ENCODE results near the gene PSMA6.
"Not testable (repeated sequence)": the region's sequence is repeated elsewhere in the genome, so short reads cannot be mapped to it uniquely, and the experiment has no call there.

Gene PSMA6

DNA sequence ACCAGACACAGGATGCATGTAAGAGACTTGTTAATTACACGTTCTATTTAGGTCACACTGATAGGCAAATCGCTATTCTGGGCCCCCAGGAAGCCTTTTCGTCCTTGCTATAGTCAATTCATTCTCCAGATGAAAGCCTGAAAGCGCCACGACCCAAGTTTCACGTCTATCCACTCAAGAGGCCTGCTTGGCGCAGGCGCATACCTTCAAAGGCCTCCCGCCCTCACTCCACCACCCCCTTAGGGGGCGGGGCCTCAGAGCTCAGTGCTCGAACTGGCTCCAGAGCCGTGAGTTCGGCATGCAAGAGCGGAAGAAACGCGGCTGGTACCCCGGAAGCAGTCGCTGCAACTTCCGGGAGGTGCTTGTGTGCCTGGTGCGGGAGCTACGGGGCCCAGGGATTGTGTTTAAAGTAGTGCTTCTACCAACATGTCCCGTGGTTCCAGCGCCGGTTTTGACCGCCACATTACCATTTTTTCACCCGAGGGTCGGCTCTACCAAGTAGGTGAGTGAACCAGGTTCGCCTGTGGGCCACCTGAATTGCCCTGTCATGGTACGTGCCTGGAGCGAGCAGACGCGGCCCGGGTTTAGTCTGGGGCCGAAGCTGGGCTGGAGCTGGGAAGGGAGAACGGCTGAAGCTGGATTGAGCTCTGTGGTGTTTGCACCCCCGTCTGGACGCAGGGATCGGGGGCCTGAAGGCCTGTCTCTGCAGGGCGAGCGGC lies at the start of gene PSMA6:
PSMA6 (plus strand) TSS at position 332 of the 719 bp plus-strand sequence; CDS start at position 427, 95 bp downstream.
- DNase-seq: peak; percentile 98 to 99

DNA sequence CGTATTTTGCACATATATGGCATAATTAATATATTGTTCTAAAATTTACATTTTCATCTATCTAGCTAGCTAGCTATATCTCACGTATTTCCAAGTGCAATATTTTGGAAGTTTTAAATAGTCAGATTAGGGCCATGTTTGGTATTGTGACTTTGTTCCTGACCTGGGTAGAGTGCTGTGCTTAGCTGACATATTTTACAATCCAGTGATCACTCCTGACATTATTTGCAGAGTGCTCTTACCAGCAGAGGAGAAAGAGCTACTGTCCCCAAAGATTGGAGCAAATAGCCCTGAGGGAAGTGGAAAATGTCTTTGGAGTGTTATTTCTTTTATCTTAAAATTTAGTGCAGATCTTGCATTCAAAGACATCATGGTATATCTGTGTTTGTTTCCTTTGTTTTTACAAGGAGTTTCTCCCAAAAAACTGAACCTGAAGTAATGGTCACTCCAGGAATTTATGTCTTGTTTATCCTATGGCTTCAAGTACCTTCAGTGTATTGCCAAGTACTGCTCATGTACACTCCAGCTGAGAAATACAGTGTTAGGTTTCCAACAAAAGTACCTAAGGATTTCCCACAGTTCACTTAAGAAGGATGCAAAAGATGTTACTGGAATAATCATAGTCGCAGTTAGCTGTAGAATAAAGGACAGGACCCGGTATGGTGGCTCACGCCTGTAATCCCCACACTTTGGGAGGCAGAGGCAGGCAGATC lies 49.4 kb upstream of the PSMA6 start:
- DNase-seq: no peak

DNA sequence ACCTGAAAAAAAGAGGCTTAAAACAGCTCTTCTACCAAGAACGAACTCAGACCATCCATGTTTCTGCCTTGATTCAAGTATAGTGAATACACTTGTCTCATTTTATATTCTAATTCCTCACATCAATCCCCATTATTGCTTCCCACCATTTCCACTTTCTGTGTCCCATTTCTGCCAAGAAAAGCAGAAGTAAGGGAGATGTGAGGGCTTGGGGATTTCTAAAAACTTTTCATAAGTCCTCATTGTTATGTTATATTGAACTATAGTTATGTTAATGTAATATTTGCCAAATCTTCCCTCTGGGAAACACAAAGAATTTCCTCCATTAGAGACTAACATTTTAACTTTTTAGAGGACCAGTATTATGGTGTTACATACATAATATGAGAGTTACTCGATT lies 48.2 kb upstream of the PSMA6 start:
- DNase-seq: no peak

DNA sequence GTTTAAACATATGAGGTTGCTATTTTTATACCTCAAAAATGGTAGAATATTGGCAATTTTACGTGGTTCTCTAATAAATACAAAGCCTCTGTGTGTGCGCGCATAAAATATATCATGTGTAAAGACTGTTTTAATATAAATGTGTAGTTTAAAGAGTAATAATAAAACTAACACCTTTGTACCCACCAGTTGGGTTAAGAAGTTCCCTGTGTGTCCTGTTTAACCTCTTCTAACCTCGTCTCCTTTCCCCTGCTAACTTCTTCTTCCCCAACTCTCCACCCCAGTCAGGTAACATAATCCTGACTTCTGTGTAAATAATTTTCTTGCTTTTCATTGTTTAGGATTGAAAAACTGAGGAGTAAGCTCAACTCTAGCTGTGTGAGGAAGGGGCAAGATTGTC lies 47.6 kb upstream of the PSMA6 start:
- no peak for DNase-seq

DNA sequence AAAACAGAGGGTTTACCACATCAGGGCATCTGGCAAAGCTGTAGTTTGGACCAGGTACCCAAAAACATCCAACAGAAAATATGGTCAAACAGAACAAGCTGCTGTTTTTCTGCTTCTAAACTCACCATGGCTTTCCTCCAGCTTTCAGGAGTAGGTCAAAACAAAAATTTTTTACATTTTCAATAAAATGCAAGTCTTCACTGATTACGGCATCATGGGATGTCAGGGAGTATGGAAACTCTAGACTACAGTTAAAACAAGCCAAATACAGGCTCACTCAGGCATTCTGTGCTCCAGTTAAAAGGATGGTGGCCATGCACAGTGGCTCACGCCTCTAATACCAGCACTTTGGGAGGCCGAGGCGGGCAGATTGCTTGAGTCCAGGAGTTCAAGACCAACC lies 47.1 kb upstream of the PSMA6 start:
- no peak for DNase-seq

DNA sequence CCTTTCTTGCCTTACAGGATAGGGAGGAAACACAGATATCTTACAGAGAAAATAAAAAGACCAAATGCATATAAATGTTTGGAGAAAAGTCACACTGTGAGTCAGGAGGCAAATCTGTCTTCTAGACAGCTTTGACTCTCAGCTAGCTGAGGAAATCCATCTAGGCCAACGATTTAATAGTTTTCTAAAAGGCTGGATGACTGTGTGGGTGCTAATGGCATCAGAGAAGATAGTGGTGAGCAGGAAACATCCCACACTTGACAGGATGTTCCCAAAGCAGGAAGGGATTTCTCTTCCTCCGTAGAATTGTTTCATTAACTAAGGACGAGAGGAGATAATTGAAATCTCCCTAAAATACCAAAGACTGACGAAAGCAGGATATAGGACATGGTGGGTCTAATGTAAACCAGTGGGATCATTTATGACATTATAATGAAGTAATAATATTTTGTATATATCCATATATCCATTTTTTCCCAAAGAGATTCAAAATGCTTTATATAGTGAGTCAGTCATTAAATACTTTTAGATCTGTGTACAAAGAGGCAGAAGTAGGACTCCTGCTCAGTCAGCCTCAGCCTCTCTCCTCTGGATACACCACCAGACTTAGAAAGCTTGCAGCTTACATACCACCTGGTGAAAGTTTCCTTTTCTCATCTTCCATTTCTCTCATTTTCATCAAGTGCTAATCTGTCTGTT lies 44.3 kb upstream of the PSMA6 start:
- no peak for DNase-seq

DNA sequence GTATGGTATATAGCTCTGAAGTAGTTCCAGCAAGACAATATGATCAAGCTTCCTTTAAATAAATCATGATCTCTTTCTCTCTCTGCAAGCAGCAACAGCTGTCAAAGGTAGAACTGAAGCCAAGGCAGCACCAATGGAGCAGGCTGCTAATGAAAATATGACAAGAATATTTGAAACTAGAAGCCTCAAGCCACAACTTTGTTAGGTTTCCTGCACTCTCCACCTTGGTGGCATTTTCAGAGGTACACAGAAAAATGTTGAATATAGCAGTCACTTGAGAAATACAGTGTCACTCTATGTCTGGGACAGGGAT lies 43.8 kb upstream of the PSMA6 start:
- DNase-seq: no peak

DNA sequence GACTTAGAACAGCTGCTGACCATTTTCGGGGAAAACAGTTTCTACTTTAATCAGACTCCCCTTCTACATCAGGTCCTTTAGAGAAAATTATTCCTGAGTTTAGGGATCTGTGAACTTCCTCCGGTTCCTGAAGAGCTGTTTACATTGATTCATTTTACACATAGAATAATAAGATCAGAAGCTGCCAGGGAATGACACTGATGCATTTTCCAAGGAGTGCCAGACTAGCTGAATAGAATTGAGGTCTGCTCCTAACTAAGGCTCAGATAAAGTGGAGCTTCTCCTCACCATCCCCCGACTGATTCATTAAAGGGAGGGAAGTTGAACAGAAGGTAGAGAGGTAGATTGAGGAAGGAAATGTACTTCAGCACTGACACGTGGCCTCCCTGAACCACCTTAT lies 41.9 kb upstream of the PSMA6 start:
- no peak for DNase-seq

DNA sequence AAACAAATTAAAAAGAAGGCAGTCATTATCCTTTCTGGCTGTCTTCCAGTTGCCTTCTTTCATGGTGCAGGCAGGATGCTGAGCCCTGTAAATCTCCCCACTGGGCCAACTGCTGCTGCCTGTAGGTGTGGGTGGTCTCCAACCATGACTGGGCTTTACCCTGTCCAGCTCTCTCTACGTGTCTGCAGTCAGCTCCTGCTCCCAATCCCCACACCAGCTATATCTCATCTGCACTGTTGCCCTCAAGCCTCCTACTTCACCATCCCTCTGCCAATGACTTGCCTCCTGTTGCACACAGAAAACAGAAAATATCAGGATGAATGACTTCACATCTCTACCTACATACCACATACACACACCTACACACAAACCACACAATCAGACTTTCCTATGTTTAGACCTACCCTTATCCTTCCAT lies 39.7 kb upstream of the PSMA6 start:
- DNase-seq: no peak

DNA sequence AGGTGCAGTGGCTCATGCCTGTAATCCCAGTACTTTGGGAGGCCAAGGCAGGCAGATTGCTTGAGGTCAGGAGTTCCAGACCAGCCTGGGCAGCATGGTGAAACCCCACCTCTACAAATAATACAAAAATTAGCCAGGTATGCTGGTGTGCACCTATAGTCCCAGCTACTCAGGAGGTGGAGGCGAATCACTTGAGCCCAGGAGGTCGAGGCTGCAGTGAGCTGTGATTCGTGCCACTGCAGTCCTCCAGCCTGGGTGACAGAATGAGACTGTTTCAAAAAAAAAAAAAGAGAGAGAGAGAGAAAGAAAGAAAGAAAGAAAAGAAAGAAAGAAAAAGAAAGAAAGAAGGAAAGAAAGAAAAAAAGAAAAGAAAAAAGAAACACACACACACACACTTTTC lies 39.1 kb upstream of the PSMA6 start:
- not testable (repeated sequence) for DNase-seq

DNA sequence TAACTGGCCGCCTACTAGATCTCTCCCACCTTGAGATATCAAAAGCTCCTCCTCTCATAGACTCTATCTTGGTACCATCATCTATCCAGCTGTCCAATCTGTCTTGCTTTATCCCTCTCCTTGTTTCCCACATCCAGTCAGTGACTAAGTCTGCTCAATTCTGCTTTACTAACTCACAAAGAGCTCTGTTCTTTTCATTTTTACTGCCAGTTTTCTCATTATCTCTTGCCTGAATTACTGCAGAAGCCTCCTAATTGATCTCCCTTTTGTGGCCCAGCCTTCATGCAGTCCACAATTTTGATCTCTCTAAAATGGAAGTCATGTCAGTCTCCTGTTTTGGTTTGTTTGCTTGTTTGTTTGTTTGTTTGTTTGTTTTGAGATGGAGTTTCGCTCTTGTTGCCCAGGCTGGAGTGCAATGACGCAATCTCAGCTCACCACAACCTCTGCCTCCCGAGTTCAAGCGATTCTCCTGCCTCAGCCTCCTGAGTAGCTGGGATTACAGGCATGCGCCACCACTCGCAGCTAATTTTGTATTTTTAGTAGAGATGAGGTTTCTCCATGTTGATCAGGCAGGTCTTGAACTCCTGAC lies 38.1 kb upstream of the PSMA6 start:
- DNase-seq: not testable (repeated sequence)

DNA sequence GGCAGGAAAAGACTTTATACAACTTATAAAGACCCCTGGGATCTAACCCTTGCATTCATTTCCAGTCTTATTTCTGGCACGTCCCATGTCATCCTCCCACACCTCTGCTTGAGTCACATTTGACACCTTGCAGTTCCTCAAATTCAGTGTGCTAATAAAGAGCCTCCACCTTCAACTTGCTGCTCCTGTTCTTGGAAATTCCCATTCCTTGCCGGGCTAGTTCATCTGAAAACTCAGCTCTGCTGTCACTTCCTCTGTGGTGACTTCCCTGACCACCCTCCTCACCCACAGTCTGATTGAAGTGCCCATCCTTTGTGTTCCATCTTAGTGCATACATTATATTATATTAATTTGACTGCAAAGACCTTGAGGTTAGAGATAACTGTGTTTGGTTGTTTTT lies 37.4 kb upstream of the PSMA6 start:
- no peak for DNase-seq

DNA sequence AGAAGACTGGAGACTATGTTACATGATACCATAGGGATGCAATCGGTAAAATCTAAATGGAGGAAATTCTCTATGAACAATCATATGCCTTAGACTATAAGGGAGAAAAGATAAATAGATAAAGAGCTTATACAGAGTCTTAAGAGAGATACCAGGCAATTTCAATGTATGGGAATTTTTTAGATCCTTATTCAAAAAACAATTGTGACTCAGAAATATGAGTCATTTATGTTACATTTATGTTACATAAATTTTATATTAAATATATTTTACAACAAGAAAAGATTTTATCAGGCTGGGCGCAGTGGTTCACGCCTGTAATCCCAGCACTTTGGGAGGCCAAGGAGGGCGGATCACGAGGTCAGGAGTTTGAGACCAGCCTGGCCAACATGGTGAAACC lies 36.5 kb upstream of the PSMA6 start:
- no peak for DNase-seq

DNA sequence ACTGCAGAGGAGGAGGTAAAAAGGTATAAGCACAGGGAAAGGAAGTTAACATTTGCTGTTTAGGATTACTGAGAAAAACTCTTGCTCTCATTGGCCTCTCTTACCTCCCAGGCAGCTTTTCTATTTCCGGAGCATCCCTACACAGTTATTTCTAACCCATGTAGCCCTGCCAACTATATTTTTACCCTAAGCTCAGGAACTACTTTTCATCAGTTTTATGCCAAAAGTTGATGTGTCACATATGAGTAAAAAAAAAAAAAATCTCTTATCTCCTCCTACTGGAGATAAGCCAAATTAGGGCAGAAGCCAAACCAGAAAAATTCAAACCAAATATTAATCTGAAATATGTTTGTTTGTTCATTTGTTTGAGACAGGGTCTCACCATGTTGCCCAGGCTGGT lies 34.4 kb upstream of the PSMA6 start:
- no peak for DNase-seq

DNA sequence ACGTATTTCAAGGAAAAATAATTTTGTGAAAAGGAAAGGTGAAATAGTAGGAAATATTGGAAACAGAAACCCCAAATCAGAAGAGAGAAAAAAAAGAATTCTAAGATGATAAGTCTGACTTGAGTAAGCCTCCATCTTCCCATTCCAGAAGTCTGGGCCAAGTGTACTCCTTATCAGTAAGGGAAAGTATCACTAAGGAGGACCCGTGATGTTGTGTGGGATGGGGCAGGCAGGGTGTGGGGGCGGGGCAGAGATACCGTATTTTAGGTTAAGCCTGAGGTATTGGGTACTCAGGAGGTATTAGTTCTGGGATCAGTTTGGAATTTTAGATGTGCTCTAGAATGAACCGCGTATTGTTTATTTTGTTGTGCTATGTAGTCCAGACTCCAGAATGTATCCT lies 33.8 kb upstream of the PSMA6 start:
- no peak for DNase-seq

DNA sequence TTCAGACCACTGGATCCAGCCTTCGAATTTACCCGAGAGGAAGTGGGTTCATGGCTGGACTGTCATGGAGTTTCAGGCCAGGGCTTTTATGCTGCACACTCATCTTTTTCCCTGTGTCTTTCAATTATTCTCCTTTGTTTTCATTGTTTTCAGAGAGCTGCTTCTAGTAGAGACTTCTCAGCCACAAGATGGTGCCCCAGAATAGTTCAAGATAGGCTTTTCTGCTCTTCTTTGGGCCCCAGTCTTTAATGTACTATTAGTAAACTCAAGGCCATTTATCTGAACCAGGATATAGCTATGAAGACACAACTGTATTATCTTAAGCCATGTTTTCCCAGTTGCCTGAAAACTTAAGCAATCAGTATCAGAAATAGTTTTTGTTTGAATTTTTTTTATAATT lies 30.4 kb upstream of the PSMA6 start:
- DNase-seq: no peak

DNA sequence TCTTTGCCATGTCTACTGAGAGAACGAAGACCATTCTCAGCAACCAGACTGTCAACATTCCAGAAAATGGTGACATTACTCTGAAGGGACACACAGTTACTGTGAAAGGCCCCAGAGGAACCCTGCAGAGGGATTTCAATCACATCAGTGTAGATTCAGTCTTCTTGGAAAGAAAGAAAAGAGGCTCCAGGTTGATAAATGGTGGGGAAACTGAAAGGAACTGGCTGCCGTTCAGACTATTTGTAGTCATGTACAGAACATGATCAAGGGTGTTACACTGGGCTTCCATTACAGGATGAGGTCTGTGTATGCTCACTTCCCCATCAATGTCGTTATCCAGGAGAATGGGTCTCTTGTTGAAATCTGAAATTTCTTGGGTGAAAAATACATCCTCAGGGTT lies 29.7 kb upstream of the PSMA6 start:
- no peak for DNase-seq

DNA sequence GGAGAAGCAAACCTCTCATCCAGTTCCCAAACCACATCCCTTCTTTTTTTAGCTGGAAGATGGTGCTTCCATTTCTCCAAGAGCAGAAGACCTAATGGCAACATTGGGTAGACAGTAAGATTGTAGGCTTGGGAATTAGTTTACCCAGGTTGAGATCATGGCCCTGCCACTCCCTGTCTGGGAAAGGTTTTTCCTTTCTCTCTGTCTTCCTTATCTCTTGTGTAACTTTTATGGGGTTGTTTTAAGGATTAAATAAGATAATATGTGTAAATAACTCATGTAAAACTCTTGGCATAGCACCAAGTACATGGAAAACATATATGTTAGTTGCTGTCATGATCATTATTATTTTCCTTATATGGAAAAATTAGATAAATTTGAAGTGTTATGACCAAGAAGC lies 23.2 kb upstream of the PSMA6 start:
- DNase-seq: no peak

DNA sequence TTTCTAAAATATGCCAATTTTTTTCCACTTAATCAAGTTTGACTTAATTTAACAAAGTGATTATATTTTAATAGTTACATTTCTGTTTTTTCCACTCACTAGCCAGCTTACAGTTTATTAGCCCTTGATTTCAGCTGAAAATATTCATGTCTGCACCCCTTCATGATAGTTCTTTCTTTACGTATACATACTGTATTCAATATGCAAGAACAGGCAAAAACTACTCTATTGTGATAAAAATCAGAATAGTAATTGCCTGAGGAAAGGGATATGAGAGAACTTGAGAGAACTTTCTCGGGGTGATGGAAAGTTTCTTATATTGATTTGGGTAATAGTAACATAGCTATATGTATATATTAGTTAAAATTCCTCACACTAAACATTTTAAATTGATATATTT lies 17.4 kb upstream of the PSMA6 start:
- no peak for DNase-seq

DNA sequence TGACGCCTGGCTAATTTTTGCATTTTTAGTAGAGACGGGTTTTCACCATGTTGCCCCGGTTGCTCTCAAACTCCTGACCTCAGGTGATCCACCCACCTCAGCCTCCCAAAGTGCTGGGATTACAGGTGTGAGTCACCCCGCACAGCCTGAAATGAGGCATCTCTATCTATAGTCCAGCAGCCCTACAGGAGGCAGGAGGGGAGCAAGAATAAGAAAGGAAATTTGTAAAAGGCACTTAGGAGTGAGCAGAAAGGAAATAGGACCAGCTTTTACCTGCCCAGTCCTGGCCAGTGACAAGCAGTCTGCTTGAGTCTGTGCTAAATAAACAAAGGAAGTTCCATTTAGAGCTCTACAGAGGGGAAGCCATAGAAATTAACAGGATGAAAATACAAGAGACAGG lies 15.0 kb upstream of the PSMA6 start:
- DNase-seq: no peak

DNA sequence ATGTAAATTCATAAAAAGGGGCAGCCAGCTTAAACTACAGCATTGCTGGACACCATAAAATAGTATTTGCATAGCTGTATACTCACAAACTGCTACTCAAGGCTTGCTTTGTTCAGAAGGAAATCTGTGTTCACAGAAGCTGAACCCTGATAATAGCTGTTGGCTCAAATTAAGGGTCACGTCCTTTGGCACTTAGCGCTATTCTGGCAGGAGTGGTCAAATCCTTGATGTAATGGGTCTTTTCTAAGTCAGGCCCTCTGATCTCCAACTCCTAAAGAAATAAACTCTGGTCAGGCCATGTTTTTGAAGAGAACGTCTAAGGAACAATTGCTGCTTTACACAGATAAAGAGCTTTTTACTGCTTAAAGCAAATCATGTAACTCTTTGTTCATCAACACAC lies 12.8 kb upstream of the PSMA6 start:
- DNase-seq: no peak

DNA sequence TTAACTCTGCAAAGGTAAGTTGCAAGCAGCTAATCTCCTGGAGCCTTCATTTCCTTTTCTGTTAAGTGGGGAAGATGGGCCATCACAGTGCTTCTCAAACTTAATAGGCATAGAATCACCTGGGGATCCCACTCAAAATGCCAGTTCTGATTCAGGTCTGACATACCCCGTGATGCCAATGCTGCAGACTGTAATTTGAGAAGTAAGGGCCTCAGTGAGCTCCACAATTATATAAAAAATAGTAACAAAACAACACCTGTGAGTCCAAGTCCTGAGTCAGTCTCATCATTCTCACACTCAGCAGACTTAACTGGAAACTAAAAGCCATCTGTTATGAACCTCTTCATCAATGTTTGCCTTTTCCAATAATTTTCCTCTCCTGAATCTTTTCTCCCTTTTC lies 10.8 kb upstream of the PSMA6 start:
- no peak for DNase-seq

DNA sequence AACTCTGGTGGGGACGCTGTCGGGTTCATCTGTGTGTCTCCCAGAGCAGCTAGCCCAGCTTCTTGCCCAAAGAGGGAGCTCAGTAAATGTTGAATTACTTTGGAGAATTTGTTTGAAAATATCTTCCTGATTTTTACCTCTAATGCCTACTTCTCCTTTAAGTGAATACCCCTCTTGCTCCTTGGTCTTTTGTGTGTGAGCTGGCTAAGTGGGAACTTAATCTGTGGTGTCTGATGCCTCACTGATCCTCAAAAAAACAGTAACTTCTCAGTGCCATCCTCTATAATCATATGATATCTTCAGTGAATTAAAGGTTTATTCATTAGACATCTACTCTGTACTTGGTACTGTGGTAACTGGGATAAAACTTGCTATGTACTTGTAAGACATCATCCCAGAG lies 7.7 kb upstream of the PSMA6 start:
- no peak for DNase-seq

All from activated CD4-positive, alpha-beta T cell treated with anti-CD3 and anti-CD28 coated beads, Interleukin-2, amount 50 U/mL, for 4 hours (primary cell).